Gastrocnemius medialis (tissue), 4 donors: ENCODE measurements around the gene SMTNL2.

Experiments used
- CTCF ChIP-seq, 5 experiments: fragments of 450-650 bp in 3 of 5; fragments of 200-600 bp in 2 of 5; sonication (generic) in 2 of 5; IDR thresholded peaks in 4 of 5; conservative IDR thresholded peaks in 1 of 5; 1 replicate in 4 of 5; 2 replicates in 1 of 5; pipeline ENCODE4 v1.5.1; 2016 to 2019; ENCODE audit warnings: antibody characterized with exemption in 5 of 5, mild to moderate bottlenecking in 3 of 5, moderate library complexity in 3 of 5
- POLR2A ChIP-seq, 2 donors: fragments of 450-650 bp; IDR thresholded peaks; one replicate each; pipeline ENCODE4 v1.6.1; 2017; ENCODE audit warnings: antibody characterized with exemption in 2 of 2, mild to moderate bottlenecking in 2 of 2, moderate library complexity in 2 of 2

DNA sequence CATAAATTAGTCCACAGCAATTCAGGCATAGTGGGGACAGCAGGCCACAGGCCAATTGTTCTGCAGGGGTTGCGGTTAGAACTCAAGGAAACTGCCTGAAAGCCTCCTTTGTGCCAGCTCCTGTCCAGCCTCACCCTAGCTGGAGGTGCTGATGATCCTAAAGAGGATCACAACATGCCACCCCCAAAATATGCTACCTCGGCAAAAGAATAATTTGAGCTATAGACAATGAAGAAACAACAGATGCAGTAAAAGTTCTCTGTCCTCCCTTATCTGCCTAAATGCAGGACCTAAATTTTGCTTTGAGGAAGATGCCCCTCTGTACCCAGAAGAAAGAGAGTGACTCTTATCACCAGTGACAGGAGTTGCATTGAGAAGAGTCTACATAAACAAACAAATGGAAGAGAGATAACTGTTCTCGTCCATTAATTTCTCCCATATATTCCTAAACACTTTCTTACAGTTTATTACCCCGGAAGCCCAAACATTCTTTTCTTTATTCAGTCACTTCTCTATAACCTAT, 42.5 kb downstream of the SMTNL2 start:
- TF ChIP-seq CTCF (IDR thresholded peaks at IDR 0.05 in 4 of 5, conservative IDR thresholded peaks at IDR 0.05 in 1 of 5), result no peak
- TF ChIP-seq POLR2A (IDR thresholded peaks at IDR 0.05), result no peak
